ENCODE results near the gene ZNF254. TPM values are rescaled to one million over a fixed set of nuclear protein-coding genes. Genes with fewer than 3 reads are reported as not detected.

The ZNF254 gene
- total and polyA plus RNA-seq, 2 of the 4 experiments (the other 2 are of a cell fraction): 4.4 to 8.8 TPM

DNA sequence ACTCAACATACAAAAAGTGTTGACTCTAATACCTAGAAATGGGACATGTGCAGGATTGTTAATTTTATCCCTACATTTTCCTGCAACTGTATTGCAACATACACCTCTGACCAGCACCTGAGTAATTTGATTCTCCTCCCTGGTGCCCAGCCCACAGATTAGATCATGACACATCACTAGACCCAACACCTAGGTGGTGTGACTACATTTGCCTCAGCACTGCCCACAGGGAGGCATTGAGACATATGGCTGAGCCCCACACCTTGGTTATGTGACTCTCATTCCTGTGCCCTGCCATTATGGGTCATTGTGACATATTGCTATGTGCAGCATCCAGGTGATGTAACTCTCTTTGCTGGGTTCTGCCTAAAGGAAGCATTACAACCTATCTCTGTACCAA is 13.2 kb upstream of the ZNF254 start:
- Histone ChIP-seq H2AK9ac (replicated peaks; ENCODE audit: low read depth, low read length, poor library complexity) (no peak overlapping the region), H4K20me1 (ENCODE audit: insufficient read depth, low read length) (no peaks in the 10 kb centered on the region), H4K91ac (ENCODE audit: insufficient read depth, low read depth, low read length) (no peak overlapping the region), H3K18ac (ENCODE audit: low read depth, low read length) (no peak overlapping the region), H3K4ac (ENCODE audit: low read depth, low read length) (no peak overlapping the region), H3K9ac (ENCODE audit: low read depth, low read length) (no peak overlapping the region), H3K27me3 (ENCODE audit: control insufficient read depth, insufficient read depth, low read length) (no peaks in the 10 kb centered on the region), H2BK5ac (ENCODE audit: low read depth, low read length, poor library complexity, severe bottlenecking) (no peak overlapping the region), H4K8ac (ENCODE audit: low read depth in 2 of 2, low read length in 2 of 2) (no peak overlapping the region), H2AK5ac (ENCODE audit: low read depth, low read length) (no peak overlapping the region), H3K4me1 (ENCODE audit: control insufficient read depth, insufficient read depth, low read length) (peaks cover 3% of the 10 kb centered on the region; the same call in 1 of the 2 replicates), H3K56ac (ENCODE audit: extremely low read depth, insufficient read depth, low read length) (no peak overlapping the region), H2AFZ (replicated peaks; ENCODE audit: low read length, poor library complexity) (no peak overlapping the region), H2BK120ac (ENCODE audit: low read depth, low read length) (no peak overlapping the region), H4K5ac (ENCODE audit: low read depth, low read length) (no peak overlapping the region), H3K14ac (replicated peaks; ENCODE audit: low read depth, low read length) (no peak overlapping the region), H3K36me3 (ENCODE audit: control insufficient read depth, insufficient read depth, low read length) (peaks cover 20% of the 10 kb centered on the region), H2BK15ac (ENCODE audit: low read depth, low read length) (no peak overlapping the region), H3K27ac (ENCODE audit: insufficient read depth, low read length) (no peak overlapping the region), H3K9me3 (ENCODE audit: control insufficient read depth, insufficient read depth, low read length) (no peaks in the 10 kb centered on the region), H3K4me2 (ENCODE audit: low read depth, low read length) (no peak overlapping the region), H3K9me1 (ENCODE audit: insufficient read depth, low read length) (peaks cover 8% of the 10 kb centered on the region; the same call in 1 of the 2 replicates), H2BK20ac (ENCODE audit: low read depth, low read length) (no peak overlapping the region; the same call in 1 of the 2 replicates), H3K23ac (ENCODE audit: low read depth, low read length) (no peak overlapping the region), H3K79me1 (ENCODE audit: low read depth in 1 of 2, low read length in 2 of 2) (peaks cover 11 to 17% of the 10 kb centered on the region in 2 experiments), H3K4me3 (ENCODE audit: insufficient read depth, low read depth, low read length) (no peak overlapping the region)
- intact Hi-C loops (cut with micrococcal nuclease) (no loop called here), dilution Hi-C loops (cut with HindIII; ENCODE audit: low sequenced_read_pairs, unreplicated experiment) (no loop called here), in situ Hi-C loops (cut with MboI; ENCODE audit: low sequenced_read_pairs) (no loop called here)
- TF ChIP-seq BHLHE40 (IDR thresholded peaks at IDR 0.05; ENCODE audit: low read depth, low read length): no peak
- no peak for TF ChIP-seq SMC3 (IDR thresholded peaks at IDR 0.05; ENCODE audit: low read depth, low read length)
- peak; percentile 36; the same call in 1 of the 2 replicates for TF ChIP-seq CEBPB (IDR thresholded peaks at IDR 0.05; ENCODE audit: low read depth, low read length)
- no peak for TF ChIP-seq NFE2L2 (IDR thresholded peaks at IDR 0.05; ENCODE audit: low read depth, low read length)
- TF ChIP-seq RAD21 (IDR thresholded peaks at IDR 0.05; ENCODE audit: low read length): no peak
- TF ChIP-seq, protein P1, sequence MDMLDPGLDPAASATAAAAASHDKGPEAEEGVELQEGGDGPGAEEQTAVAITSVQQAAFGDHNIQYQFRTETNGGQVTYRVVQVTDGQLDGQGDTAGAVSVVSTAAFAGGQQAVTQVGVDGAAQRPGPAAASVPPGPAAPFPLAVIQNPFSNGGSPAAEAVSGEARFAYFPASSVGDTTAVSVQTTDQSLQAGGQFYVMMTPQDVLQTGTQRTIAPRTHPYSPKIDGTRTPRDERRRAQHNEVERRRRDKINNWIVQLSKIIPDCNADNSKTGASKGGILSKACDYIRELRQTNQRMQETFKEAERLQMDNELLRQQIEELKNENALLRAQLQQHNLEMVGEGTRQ (IDR thresholded peaks at IDR 0.05; ENCODE audit: low read depth, low read length): no peak
- no peak for TF ChIP-seq POLR2A (IDR thresholded peaks at IDR 0.05; ENCODE audit: low read depth, low read length)
- CTCF ChIA-PET: no interaction called here
- no TSS peak for BruUV-seq (replicated peaks)
- DNase-seq: no peak
- POLR2A ChIA-PET (ENCODE audit: unreplicated experiment): no interaction called here
- no peak for ATAC-seq (ENCODE audit: low read depth)

Data from IMR-90 (cell line).